Hindlimb muscle (tissue), 1 donor: Measurements from ENCODE around the gene SMIM41. TPM values are rescaled to one million over a fixed set of nuclear protein-coding genes. Genes with fewer than 3 reads are reported as not detected.
"Not testable (repeated sequence)": the region's sequence is repeated elsewhere in the genome, so short reads cannot be mapped to it uniquely, and the experiment has no call there.

Source experiments
- DNase-seq: peaks from one replicate; pipeline ENCODE4 v3.0.0-alpha.2; 2013
- polyA plus RNA-seq: library from polyadenylated mRNA; unstranded; fragments of 120-200 nt; gene quantifications from one replicate; pipeline ENCODE4 v1.2.1, GENCODE V29; 2013; ENCODE audit not compliant: insufficient read length

Gene SMIM41
- polyA plus RNA-seq, 1 donor: not detected

DNA sequence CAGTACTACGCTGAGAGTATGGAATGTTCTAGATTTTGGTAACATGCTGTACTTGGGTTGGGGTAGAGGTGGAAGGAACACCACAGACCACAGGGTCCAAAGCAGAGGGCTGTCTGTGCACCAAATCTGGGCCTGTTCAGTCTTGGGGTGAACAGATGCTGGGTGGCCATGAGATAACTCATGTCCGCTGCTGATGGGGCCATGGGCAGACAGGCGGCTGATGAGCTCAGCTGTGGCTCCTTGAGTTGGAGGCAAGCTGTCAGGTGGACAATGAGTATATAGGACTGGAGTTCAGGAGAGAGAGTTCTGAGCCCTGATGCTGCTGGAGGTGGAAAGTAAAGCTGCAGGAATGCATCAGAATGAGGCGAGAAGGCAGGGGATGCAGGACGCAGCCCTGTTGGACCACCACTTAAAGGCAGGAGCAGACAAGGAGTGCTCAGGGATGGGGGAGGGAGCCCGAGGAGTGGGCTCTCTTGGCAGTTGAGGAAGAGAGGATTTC lies 6.2 kb downstream of the SMIM41 start:
- DNase-seq: no peak

DNA sequence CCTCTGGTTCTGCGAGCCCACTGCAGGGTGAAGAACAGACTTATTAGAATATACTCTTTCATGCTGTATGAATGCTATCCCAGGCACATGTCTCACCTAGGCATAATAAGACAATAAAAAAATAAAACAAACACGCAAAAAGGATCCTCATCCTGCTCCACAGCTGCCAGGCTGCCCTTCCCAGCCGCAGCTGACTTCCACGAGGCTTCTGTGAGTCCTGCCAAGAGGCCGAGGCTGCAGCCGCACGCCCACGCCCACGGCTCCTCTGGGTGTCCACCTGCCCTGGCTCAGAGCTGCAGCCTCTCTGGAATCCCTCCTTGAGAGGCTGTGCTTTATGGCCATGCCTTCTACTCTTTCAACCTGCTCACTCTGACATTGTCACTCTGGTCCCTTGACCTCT lies 6.9 kb downstream of the SMIM41 start:
- DNase-seq: no peak

DNA sequence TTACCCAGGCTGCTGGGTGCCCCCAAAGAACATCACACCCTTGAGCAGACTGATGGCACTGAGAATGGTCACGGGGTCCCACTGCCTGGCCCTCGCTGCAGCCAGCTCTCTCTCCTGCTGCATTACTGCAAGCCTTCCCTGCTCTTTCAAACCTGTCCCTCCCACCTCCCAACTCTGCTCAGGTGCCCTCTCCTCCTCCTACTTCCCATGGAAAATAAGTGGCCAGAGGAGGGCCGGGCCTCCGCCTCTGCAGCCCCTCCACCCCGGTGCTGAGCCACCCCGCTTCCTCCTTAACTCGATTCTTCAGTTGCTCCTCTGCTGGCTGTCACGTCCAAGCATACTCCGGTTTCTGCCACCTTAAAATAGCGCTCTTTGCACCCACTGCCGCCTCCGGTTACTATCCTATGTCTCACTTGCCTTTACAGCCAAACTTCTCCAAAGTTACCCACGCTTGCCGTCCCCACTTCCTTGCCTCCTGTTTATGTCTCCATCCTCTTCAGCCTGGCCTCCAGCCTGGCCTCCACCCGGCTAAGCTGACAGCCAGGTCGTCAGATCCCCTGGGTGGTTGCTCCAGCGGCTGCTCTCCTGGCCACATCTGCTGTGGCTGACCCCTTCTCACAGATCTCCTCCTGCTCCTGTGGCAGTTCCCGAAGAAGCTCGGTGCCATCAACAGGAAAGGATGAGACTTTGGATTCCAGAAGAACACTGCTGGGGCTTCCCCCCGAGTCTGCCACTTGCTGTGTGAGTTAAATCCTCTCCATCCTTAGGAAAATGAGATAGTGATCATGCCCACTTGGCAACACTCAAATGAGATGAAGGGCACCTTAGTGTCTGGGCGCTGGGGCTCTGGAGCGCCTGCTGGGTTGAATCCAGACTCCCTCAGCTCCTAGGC lies 7.7 kb downstream of the SMIM41 start:
- no peak for DNase-seq

DNA sequence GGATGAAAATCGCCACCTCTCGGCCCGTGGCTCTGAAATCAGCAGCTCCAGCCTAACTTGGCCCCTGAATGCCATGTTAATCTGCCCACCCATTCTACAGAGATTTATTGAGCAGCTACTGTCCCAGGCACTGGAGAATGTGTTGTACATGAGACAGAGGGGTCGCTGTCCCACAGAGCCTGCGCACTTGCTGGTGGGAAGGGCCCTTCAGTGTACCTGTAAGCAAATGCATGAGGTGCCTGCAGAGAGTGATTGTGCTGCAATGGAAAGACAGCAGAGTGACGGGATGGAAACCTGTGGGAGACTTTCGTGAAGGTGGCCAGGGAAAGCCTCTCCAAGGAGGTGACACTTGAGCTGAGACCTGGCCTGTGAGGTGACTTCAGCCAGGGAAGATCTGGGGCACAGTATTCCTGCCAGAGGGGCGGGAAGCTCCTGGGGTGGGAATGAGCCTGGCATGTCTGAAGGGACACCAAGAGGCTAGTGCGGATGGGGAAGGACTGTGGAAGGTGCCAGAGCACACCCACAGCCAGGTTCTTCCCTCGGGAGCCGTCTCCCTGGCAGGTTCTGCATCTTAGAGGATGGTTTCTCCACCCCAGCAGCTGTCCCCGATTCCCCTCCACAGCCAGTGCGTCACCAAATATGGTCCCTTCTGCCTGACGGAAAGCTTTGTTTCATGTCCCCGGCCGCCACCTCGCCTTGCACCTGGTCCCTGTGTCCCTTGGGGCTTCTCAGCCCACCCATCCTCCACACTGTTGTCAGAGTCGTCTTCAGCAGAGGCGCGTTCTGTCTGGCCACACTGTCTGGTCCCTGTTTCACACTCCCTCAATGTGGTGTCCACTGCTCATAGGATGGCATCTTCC lies 8.7 kb downstream of the SMIM41 start:
- no peak for DNase-seq

DNA sequence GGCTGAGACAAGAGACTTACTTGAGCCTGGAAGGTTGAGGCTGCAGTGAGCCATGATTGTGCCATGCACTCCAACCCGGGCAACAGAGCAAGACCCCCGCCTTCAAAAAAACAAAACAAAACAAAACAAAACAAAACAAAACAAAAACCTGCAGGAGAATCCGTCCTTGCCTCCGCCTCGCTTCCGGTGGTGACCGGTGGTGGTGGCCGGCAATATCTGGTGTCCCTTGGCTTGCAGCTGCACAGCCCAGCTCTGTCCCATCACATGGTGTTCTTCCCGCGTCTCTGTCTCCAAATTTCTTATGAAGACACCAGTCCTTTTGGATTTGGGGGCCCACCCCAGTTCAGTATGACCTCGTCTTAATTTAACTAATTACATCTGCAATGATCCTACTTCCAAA lies 10.0 kb downstream of the SMIM41 start:
- no peak for DNase-seq

DNA sequence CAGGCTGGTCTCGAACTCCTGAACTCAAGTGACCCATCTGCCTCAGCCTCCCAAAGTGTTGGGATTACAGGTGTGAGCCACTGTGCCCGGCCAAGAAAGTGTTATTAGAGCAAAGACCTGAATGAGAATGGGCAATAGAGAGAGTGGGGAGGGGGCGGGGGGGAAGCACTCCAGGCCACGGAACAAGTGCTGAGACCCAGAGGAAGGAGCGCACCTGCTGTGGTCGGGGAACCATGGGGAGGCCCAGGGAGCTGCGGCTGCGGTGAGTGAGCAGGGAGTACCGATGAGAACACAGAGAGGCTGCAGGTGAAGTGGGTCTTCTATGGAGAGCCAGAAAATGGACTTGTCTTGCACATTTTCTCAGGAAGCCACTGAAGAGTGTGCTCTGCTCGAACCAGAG lies 10.8 kb downstream of the SMIM41 start:
- no peak for DNase-seq

DNA sequence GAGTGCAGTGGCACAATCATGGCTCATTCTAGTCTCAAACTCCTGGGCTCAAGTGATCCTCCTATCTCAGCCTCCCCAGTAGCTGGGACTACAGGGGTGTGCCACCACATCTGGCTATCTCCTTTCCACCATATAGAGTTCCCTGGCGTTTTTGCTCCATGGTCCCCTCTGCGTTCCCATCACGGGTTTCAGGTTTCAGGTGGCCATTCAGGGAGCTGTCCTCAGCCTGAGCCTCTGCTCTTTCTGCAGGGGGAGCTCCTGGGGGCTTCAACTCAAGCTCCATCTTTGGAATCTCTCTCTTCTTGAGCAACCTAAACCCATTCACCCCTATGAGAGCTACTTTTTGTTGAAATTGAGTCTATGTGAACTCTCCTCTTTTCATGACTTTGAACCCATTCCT lies 11.6 kb downstream of the SMIM41 start:
- no peak for DNase-seq

DNA sequence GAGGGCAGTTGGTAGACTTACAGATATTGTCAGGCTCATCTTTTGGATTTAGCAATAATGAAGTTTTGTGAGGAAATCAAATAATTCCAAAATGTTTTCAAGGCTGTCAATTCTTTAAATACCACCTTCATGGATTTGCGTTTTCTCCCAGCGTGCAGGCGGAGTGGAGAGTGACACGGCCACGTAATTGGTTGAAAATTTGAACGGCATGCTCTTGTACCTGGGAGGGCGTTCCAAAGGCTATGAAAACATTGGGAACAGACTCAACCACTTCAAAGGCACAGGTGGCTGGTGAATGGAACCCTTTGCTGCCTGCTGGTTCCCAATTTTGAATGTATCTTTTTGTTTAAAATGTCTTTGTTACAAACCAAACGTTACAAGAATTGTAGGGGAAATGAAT lies 12.4 kb downstream of the SMIM41 start:
- DNase-seq: no peak

DNA sequence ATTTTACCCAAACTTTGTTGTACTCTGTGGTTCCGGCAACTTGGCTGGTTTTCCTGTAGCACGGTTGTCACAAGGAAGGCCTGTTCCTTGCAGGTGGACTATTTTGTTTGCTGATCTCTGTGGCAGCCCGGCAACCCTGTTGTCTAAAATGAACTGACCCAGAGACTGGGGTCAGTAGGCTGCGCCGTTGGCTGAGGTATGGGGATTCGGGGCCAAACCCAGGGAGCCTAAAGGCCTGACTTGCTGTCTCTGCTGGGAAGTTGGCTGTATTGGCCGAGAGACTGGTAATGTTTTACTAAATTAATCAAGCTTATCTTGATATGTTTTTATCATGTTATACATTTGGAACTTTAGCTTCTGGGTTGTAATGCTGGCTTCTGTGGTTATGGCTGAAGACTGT lies 13.8 kb downstream of the SMIM41 start:
- no peak for DNase-seq

DNA sequence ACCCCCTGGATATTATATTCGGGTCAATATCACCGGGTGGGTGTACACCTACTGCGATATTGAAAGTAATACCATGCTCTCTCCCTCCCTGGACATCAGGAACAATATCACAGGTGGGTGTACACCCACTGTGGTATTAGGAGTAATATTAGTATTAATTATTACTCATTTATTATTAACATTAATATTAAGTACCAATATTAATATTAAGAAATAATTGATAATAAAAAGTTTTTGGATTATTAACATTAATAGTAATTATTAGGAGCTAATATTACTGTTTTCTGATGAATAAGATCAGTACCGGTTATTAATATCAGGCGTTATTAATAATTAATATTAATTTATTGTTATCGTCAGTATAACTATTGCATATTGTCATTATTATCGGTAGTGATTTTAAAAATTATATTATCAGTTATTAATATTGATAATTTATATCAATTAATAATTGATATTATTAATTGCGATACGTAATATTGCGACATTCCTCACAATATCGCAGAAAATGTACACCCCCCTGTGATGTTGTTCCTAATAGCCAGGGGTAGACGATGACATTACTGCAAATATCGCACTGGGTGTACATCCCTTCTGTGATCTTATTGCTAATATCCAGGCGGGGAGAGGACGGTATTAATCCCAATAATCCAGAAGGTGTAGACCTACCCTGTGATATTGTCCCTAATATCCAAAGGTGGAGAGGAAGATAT lies 17.0 kb downstream of the SMIM41 start:
- no peak for DNase-seq

DNA sequence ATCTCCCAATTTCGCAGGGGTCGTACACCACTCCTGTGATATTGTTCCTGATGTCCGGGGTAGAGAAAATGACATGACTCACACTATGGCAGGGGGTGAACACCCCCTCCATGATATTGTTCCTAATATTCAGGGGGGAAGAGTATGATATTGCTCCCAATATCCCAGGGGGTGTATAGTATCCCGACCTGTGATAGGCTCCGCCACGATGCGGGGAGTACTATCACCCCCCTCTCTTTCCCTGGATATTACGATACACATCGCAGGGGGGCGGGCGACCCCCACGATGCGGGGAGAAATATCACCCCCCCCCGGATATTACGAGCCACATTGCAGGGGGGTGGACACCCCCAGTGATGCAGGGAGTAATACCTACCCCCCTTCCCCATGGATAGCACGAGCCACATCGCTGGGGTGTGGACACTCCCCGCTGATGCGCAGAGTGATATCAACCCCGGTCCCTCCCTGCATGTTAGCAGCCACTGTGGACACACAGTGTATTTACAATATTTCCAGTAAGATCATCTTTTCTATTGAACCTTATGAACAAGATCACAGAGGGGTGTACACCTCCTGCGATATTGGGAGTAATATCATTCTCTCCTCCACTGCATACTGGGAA lies 17.7 kb downstream of the SMIM41 start:
- DNase-seq: no peak

DNA sequence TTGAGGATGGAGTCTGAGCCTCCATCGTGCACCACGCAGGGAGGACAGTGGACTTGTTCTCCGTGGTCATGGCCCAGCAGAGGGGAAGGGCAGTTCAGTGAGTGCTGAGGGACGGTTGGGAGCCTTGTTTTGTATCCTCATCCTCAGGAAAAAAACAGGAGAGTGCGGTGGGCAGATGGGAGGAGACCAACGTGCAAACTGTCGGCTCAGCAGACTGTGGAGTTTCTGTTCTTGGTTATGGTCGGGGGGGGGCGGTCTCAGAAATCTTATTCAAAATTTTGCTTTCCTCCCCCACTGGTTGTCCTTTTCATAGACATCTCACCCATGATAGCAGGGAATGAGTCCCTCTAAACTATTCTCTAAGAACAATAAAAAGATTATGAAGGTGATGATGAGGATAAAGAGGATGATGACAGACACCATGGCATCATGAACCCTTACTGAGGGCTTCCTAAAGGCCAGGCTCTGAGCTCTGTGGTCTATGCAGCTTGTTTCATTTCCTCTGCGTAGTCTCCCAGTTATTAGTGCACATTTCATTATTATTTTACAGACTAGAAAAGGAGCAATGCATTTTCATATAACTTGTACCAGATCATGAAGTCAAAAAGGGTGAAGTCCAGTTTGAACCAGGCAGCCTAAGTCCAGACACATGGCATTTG lies 25.1 kb downstream of the SMIM41 start:
- DNase-seq: not testable (repeated sequence)

DNA sequence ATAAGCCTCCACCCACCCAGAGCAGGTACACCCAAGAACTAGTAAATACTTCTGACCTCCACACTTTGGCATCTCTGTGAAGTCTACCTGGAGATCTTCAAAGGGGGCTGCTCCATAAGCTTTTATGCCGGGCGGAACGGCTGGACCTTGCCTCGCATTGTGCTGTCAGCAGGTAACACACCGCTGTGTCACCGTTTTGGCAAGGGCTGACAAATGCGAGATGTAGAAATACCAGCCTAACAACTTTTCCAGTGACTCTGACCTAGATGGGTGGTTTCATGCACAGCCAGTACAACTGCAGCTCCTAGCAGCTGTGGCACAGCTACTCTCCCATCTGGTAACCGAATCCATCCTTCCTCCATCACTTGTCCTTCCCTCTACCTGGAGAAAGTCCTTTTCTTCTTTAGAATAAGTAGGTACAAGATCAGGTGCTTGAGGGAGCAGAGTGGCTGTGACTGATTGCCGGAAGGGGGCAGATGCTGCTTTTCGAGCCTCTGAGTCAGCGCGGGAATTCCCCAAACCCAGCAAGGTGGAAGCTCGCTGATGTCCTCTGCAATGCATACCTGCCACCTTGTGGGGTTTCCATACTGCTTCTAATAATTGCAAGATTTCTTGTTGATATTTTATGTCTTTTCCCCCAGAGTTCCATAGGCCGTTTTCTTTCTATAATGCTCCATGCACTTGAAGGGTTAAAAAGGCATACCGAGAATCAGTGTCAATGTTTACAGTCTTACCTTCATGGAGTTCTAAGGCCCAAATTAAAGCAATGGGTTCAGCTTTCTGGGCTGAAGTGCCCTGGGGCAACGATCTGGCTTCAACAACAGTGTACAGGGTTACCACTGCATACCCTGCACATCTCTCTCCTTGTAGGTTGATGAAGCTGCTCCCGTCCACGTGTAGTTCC lies 37.0 kb downstream of the SMIM41 start:
- not testable (repeated sequence) for DNase-seq

DNA sequence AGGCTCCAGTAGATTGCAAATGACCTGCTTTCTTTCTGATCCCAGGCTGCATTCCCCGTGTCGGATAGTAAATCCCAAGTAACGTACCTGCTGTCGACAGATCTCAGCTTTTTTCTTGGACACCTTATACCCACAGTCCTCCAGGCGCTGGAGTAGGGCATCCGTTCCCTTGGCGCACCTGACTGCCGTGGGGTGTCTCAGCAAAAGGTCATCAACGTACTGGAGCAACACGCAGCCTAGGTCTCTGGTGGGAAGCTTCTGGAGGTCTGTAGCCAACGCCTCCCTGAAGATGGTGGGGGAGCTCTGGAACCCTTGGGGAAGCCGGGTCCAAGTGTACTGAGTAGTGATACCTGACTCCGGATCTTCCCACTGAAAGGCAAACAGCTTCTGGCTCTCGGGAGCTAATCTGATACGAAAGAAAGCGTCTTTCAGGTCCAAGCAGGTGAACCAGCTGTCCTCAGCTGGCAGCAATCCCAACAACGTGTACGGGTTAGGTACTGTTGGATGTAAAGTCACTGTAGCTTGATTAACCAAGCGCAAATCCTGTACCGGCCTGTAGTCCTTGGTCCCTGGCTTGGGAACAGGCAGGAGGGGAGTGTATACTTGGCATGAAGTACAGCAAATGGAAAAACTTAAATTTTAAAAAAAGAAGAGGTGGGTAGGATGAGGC lies 38.4 kb downstream of the SMIM41 start:
- not testable (repeated sequence) for DNase-seq

DNA sequence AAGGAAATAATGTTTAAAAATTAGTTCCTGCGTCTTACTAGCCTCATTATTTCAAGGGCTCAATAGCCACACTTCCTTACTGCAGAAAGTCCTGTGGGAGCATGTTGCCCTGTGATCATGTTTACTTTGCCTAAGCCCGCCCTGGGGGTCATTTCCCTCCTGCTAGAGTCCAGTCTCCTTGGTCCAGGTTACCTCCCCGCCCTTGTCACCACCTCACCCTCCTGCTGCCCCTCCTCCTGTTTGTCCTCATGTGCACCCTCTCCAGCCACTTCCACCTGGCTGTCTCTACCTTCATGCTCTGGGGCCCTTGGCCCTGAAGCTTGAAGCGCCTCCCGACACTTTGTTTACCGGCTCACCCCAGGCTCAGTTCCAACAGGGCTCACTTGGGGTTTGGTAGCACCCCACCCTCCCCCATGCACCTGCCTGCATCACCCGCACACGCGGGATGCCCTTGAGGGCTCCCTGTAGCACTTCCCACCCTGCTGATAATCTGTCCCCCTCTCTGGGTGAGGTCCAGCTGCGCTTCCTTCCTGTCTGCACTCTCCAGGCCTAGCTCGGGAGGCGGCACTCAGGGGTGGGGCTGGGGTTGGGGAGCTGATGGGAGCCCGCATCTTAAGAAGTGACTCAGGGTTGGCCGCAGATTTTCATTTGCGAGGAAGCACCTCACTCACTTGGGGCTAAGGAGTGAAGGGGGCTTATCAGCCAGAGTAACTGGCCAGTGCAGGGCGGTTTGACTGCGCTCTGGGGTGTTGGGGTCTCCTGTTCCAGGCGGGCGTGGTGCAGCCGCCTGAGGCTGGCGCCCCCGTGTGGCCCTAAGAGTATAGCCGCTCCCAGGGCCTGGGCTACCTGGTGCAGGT lies 40.1 kb downstream of the SMIM41 start:
- no peak for DNase-seq

DNA sequence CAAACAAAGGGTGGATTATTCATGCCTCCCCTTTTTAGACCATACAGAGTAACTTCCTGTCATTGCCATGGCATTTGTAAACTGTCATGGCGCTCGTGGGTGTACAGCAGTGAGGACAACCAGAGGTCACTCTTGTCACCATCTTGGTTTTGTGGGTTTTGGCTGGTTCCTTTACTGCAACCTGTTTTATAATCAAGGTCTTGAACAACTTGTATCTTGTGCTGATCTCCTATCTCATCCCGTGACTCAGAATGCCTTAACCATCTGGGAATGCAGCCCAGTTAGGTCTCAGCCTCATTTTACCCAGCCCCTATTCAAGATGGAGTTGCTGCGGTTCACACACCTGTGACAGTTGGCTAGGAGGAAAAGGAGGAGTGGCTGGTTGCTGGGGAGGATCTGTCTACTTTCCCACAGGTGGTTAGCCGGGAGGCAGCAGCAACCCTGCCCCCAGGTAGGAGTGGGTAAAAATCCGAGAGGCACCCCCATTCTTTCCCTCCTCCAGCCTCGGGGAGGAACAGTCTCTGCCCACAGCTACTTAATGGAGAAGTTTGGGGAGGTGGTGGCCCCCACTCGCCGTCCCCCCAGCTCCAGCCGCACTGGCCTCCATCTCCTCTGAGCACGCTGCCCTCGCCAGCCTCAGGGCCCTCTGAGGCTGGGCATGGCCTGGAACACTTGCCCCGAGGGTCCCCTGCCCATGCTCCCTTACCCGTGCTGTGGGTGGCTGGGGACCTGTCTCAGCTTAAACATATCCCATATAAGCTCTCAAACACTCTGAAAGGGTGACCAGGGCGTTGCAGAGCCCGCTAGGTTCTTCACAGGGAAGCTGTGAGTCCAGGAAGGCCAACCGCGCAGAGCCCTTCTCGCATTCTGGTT lies 41.7 kb downstream of the SMIM41 start:
- DNase-seq: no peak

DNA sequence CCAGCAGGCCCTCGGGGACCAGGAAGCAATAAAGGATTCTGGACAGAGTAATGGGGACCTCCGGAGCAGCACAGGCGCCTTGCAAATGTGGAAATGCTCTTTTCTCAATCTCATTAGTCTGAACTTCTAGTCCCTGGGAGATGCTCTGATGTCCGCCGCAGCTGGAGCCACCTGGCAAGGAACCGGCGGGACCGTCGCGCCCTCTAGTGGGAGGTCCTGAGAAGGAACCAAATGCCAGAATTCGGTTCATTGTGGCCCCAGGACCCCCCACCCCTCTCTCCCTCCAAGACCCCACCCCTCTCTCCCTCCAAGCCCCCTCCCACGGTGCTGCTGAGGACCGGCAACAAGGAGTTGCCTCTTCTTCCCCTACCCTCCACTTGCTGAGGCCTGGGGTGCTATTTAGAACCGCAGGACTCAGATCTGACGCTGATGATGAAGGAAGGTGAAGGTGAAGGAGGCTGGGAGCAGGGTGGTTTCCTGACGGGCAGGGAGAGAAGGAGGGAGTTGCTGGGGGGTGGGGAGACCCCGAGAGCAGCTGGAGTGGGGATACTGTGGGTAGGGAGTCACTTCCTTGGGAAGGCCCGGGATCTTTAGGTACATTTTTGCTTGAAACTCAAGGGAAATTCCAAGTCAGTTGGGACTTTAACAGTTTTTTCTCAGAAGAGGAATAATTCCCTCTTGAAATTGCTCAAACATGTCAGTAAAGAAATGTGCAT lies 42.5 kb downstream of the SMIM41 start:
- DNase-seq: peak; percentile 36

DNA sequence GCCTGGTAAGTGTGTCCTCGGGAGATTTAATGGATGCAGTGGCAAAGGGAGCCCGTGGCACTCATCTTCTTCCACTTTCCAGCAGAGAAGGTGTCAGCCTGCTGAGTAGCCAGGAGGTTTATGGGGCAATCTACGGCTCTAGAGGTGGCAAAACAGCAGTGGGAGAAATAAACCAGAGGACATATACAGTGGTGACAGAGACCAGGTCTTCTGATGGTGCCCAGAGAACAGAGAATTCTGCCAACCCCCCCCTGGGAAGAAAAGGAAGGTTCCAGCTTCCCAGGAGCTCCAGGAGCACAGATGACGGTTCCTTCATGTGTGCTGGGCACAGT lies 43.0 kb downstream of the SMIM41 start:
- DNase-seq: no peak
